Small intestine (tissue), 16 donors: ENCODE measurements around the gene USP17L20. TPM values are rescaled to one million over a fixed set of nuclear protein-coding genes. Genes with fewer than 3 reads are reported as not detected.
"Not testable (repeated sequence)": the region's sequence is repeated elsewhere in the genome, so short reads cannot be mapped to it uniquely, and the experiment has no call there.

Experiments used
- DNase-seq, 2 donors: peaks; one replicate each; pipeline versions ENCODE4 v3.0.0 to v3.0.0-alpha.2; 2013
- FAIRE-seq: peaks from 2 replicates; lab custom pipeline; 2012; peaks lifted over from hg19 to GRCh38; lab: Jason Lieb, UNC
- H3K27ac ChIP-seq, 3 donors: one replicate each; pipeline ENCODE4 v1.5.1; 2013; ENCODE audit warnings: low read length in 2 of 3, mild to moderate bottlenecking in 2 of 3, control low read depth in 1 of 3, inconsistent platforms in 1 of 3, low read depth in 1 of 3, moderate library complexity in 1 of 3
- H3K27me3 ChIP-seq, 3 donors: one replicate each; pipeline ENCODE4 v1.6.1; 2013; ENCODE audit warnings: low read length in 3 of 3, inconsistent platforms in 1 of 3; ENCODE audit not compliant: control insufficient read depth in 3 of 3, insufficient read depth in 3 of 3
- H3K36me3 ChIP-seq, 3 donors: one replicate each; pipeline ENCODE4 v1.6.1; 2013; ENCODE audit warnings: low read length in 3 of 3, inconsistent platforms in 1 of 3, low read depth in 1 of 3, mild to moderate bottlenecking in 1 of 3, moderate library complexity in 1 of 3; ENCODE audit not compliant: control insufficient read depth in 3 of 3, insufficient read depth in 2 of 3
- H3K4me1 ChIP-seq, 3 donors: one replicate each; pipeline ENCODE4 v1.6.1; 2013; ENCODE audit warnings: low read length in 2 of 3, inconsistent platforms in 1 of 3, low read depth in 1 of 3, mild to moderate bottlenecking in 1 of 3, moderate library complexity in 1 of 3; ENCODE audit not compliant: control insufficient read depth in 3 of 3, insufficient read depth in 2 of 3
- H3K4me3 ChIP-seq, 3 donors: one replicate each; pipeline ENCODE4 v1.5.1; 2013; ENCODE audit warnings: low read length in 3 of 3, control low read depth in 1 of 3, inconsistent platforms in 1 of 3, low read depth in 1 of 3, mild to moderate bottlenecking in 1 of 3, moderate library complexity in 1 of 3
- H3K9me3 ChIP-seq, 2 donors: one replicate each; pipeline ENCODE4 v1.6.1; 2013; ENCODE audit warnings: low read depth in 1 of 2, low read length in 1 of 2; ENCODE audit not compliant: control insufficient read depth in 2 of 2, insufficient read depth in 1 of 2
- WGBS, 3 donors: extraction: QIAGEN DNeasy Blood & Tissue Kit; methylation state at CpG; one replicate each; pipeline ENCODE4 v1.1.7; 2013; 5-methylcytosine and 5-hydroxymethylcytosine counted together
- long read RNA-seq, 10 donors: transcript quantifications; one replicate each; lab custom pipeline, GENCODE V29; 2026
- polyA plus RNA-seq, 4 donors: library from polyadenylated mRNA; stranded (reverse) in 3 of 4; unstranded in 1 of 4; fragments of 200-250 nt in 3 of 4; fragments of 120-200 nt in 1 of 4; gene quantifications; one replicate each; pipeline versions ENCODE4 v1.2.1 to v1.2.3, GENCODE V29; 2013
- donor health status: healthy with polysubstance abuse.
- donor health status: control.
- donor health status: control.
- donor health status: Bipolar disorder and iron deficiency.
- donor health status: healthy.

Gene USP17L20
- not detected for polyA plus RNA-seq
- long read RNA-seq, donor 1 = 0 reads
- long read RNA-seq, donor 2 = 0 reads
- long read RNA-seq, donor 3 = 0 reads
- long read RNA-seq, donor 4 = 0 reads
- long read RNA-seq, donor 5 = 0 reads
- long read RNA-seq, donor 6 = 0 reads
- long read RNA-seq, donor 7 = 0 reads
- long read RNA-seq, donor 8 = 0 reads
- long read RNA-seq, donor 9 = 0 reads
- long read RNA-seq, donor 10 = 0 reads

- H3K4me1 ChIP-seq, H3K36me3 ChIP-seq, H3K27me3 ChIP-seq, H3K9me3 ChIP-seq, FAIRE-seq, H3K4me3 ChIP-seq, H3K27ac ChIP-seq, DNase-seq: not testable (repeated sequence)
- no CpG with 5 or more reads among the region's 15 CpGs for WGBS, 3 donors
These were observed at the start of gene USP17L20 for GRCh38 chr4:9257824-9258223. Gene USP17L20 (plus strand): TSS chr4:9258124. CDS start chr4:9258124, 0 bp downstream.

- not testable (repeated sequence) for H3K27ac ChIP-seq, H3K27me3 ChIP-seq, H3K4me3 ChIP-seq, H3K4me1 ChIP-seq, H3K9me3 ChIP-seq, FAIRE-seq, H3K36me3 ChIP-seq, DNase-seq
- WGBS, 3 donors = 92% methylated on average over 8 of the region's 13 CpGs; no CpG with 5 or more reads in 2 of the 3 donors
These were observed 47.6 kb upstream of the USP17L20 start, which contains the start of gene USP17L10 for GRCh38 chr4:9210357-9210756. Gene USP17L10 (plus strand): TSS chr4:9210657. CDS start chr4:9210657, 0 bp downstream.

GRCh38 chr4:9214701-9215100 is 43.2 kb upstream of the USP17L20 start:
- not testable (repeated sequence) for H3K4me3 ChIP-seq, H3K27ac ChIP-seq, H3K4me1 ChIP-seq, FAIRE-seq, H3K27me3 ChIP-seq, H3K36me3 ChIP-seq, DNase-seq, H3K9me3 ChIP-seq
- 78 to 81% (median 81%) methylated on average over 11 of the region's 14 CpGs for WGBS, 3 donors

- FAIRE-seq, H3K4me3 ChIP-seq, H3K36me3 ChIP-seq, DNase-seq, H3K27ac ChIP-seq, H3K27me3 ChIP-seq, H3K4me1 ChIP-seq, H3K9me3 ChIP-seq: not testable (repeated sequence)
- WGBS, 3 donors = 89% methylated on average over 5 of the region's 14 CpGs; no CpG with 5 or more reads in 2 of the 3 donors
These were observed 42.8 kb upstream of the USP17L20 start, which contains the start of gene USP17L11 for GRCh38 chr4:9215105-9215504. Gene USP17L11 (plus strand): TSS chr4:9215405. CDS start chr4:9215405, 0 bp downstream.

- no CpG with 5 or more reads among the region's 13 CpGs for WGBS, 3 donors
- DNase-seq, H3K9me3 ChIP-seq, FAIRE-seq, H3K27ac ChIP-seq, H3K4me3 ChIP-seq, H3K27me3 ChIP-seq, H3K36me3 ChIP-seq, H3K4me1 ChIP-seq: not testable (repeated sequence)
These were observed 38.1 kb upstream of the USP17L20 start, which contains the start of gene USP17L12 for GRCh38 chr4:9219852-9220251. Gene USP17L12 (plus strand): TSS chr4:9220152. CDS start chr4:9220152, 0 bp downstream.

- not testable (repeated sequence) for H3K27ac ChIP-seq, H3K9me3 ChIP-seq, H3K4me3 ChIP-seq, H3K36me3 ChIP-seq, DNase-seq, FAIRE-seq, H3K4me1 ChIP-seq, H3K27me3 ChIP-seq
- no CpG with 5 or more reads among the region's 14 CpGs for WGBS, 3 donors
These were observed 33.3 kb upstream of the USP17L20 start, which contains the start of gene USP17L13 for GRCh38 chr4:9224596-9224995. Gene USP17L13 (plus strand): TSS chr4:9224896. CDS start chr4:9224896, 0 bp downstream.

- not testable (repeated sequence) for H3K27ac ChIP-seq, H3K4me3 ChIP-seq, H3K27me3 ChIP-seq, H3K4me1 ChIP-seq, DNase-seq, FAIRE-seq, H3K9me3 ChIP-seq, H3K36me3 ChIP-seq
- WGBS, 3 donors = 87 to 94% (median 91%) methylated on average over 4 to 6 of the region's 8 CpGs
These were observed 27.7 kb upstream of the USP17L20 start for GRCh38 chr4:9230249-9230648.

GRCh38 chr4:9234085-9234484 is 23.8 kb upstream of the USP17L20 start, which contains the start of gene USP17L15:
Gene USP17L15 (plus strand): TSS chr4:9234385. CDS start chr4:9234385, 0 bp downstream.
- not testable (repeated sequence) for H3K4me1 ChIP-seq, DNase-seq, H3K4me3 ChIP-seq, H3K36me3 ChIP-seq, FAIRE-seq, H3K9me3 ChIP-seq, H3K27me3 ChIP-seq, H3K27ac ChIP-seq
- WGBS, 3 donors = no CpG with 5 or more reads among the region's 15 CpGs
